ENCODE data around the gene ADM2.
"Not testable (repeated sequence)": the region's sequence is repeated elsewhere in the genome, so short reads cannot be mapped to it uniquely, and the experiment has no call there.

The ADM2 gene, protein sequence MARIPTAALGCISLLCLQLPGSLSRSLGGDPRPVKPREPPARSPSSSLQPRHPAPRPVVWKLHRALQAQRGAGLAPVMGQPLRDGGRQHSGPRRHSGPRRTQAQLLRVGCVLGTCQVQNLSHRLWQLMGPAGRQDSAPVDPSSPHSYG

DNA sequence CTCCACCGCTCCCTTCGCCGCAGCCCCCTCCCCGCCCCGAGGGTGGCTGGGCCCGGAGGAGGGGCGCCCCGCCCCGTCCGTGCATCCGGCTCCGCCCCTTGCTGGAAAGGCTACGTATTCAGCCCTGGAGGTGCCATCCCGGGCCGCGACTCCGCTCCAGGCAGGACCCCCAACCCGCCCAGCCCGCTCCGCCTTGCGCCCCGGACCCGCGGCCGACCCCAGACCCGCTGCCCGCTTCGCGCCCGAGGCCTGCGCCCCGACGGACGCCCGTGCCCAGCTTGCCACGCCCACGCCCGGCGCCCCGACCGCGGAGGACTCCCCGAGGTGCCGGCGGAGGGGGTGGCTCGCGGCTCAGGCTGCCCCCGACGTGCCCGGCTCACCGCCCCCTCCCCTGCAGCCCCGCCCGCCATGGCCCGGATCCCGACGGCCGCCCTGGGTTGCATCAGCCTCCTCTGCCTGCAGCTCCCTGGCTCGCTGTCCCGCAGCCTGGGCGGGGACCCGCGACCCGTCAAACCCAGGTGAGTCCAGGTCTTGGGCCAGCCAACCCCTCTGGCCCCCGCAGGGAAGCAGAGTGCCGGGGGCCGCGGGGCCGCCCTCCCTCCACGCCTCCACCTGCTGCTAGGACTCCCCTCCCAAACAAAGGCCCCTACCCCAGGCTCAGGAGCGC lies at the start of gene ADM2:
Gene ADM2 (plus strand): TSS at position 104 of the 667 bp plus-strand sequence. CDS start 305 bp downstream, at position 409.
- H3K4me1 ChIP-seq (ENCODE audit: control insufficient read depth in 1 of 2, insufficient read depth in 1 of 2, low read depth in 1 of 2, low read length in 1 of 2): peaks cover 5 to 10% of the 10 kb centered on the region in 2 experiments
- peaks cover 98% of the 10 kb centered on the region for H3K27me3 ChIP-seq
- no peaks in the 10 kb centered on the region for H3K36me3 ChIP-seq
- TF ChIP-seq, protein P1, sequence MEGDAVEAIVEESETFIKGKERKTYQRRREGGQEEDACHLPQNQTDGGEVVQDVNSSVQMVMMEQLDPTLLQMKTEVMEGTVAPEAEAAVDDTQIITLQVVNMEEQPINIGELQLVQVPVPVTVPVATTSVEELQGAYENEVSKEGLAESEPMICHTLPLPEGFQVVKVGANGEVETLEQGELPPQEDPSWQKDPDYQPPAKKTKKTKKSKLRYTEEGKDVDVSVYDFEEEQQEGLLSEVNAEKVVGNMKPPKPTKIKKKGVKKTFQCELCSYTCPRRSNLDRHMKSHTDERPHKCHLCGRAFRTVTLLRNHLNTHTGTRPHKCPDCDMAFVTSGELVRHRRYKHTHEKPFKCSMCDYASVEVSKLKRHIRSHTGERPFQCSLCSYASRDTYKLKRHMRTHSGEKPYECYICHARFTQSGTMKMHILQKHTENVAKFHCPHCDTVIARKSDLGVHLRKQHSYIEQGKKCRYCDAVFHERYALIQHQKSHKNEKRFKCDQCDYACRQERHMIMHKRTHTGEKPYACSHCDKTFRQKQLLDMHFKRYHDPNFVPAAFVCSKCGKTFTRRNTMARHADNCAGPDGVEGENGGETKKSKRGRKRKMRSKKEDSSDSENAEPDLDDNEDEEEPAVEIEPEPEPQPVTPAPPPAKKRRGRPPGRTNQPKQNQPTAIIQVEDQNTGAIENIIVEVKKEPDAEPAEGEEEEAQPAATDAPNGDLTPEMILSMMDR (IDR thresholded peaks at IDR 0.05): no peak
- H3K9me3 ChIP-seq: no peaks in the 10 kb centered on the region
- no peak within 1 kb of the TSS for H3K27ac ChIP-seq
- H3K4me3 ChIP-seq (ENCODE audit: low read depth in 1 of 2, low read length in 1 of 2): peak within 1 kb of the TSS; percentile 65 to 80

DNA sequence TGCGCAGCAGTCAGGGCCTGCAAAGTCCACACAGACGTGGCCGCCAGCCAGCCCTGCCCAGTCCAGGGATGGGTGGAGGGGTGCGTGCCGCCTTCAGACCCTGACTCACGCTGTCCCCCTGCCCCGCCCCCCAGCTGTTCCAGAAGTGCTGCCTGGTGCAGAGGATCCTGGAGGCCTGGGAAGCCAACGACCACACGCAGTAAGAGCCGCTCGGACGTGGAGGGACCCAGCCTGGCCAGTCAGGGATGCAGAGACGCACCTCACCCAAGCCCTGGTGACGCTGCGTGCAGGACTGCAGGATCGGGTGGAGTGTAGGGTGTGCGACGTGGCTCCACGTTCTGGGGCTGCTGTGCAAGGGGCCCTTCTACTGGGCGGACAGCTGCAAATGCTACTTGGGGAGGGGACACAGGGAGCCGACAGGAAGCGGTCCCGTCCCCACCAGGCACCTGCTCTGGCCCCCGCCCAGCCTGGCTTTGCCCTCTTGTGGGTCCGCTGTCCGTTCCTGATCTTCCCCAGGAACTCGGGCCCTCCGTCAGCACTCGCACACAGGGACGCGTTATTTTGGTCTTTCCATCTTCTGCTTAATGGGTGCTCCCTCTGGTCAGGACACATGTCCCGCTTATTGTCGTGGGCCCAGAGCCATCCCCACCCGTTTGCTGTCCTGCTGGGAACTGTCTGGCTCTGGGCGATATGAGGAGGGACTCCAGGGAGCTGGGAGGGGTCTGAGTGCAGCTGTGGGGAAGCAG lies 49.0 kb upstream of the ADM2 start:
- H3K36me3 ChIP-seq: peaks cover 89% of the 10 kb centered on the region
- no peak overlapping the region for H3K27ac ChIP-seq
- no peak overlapping the region for H3K4me3 ChIP-seq (ENCODE audit: low read depth in 1 of 2, low read length in 1 of 2)
- no peaks in the 10 kb centered on the region for H3K9me3 ChIP-seq
- TF ChIP-seq, protein P1 (IDR thresholded peaks at IDR 0.05): no peak
- no peaks in the 10 kb centered on the region for H3K27me3 ChIP-seq
- H3K4me1 ChIP-seq (ENCODE audit: control insufficient read depth in 1 of 2, insufficient read depth in 1 of 2, low read depth in 1 of 2, low read length in 1 of 2): no peaks in the 10 kb centered on the region

DNA sequence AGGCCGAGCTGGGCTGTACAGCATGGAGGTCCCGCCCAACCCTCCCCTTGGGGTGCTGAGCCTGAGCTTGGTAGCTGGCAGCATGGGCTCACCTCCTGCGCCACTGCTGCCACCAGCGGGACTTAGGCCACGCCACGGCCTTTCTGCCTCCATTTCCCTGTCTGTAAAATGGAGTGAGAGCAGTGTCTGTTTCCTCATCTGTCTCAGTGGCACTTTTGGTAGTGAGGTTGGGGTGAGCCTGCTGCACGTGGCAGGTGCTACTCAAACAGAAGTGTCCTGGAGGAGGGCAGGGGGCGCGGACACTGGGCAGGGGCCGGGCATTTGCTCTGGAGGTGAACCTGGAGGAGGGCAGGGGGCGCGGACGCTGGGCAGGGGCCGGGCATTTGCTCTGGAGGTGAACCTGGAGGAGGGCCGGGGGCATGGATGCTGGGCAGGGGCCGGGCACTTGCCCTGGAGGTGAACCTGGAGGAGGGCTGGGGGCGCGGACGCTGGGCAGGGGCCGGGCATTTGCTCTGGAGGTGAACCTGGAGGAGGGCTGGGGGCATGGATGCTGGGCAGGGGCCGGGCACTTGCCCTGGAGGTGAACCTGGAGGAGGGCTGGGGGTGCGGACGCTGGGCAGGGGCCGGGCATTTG lies 48.3 kb upstream of the ADM2 start:
- H3K4me3 ChIP-seq (ENCODE audit: low read depth in 1 of 2, low read length in 1 of 2); H3K4me1 ChIP-seq (ENCODE audit: control insufficient read depth in 1 of 2, insufficient read depth in 1 of 2, low read depth in 1 of 2, low read length in 1 of 2); H3K9me3 ChIP-seq; H3K27me3 ChIP-seq; H3K27ac ChIP-seq: not testable (repeated sequence)
- peaks cover 89% of the 10 kb centered on the region for H3K36me3 ChIP-seq

DNA sequence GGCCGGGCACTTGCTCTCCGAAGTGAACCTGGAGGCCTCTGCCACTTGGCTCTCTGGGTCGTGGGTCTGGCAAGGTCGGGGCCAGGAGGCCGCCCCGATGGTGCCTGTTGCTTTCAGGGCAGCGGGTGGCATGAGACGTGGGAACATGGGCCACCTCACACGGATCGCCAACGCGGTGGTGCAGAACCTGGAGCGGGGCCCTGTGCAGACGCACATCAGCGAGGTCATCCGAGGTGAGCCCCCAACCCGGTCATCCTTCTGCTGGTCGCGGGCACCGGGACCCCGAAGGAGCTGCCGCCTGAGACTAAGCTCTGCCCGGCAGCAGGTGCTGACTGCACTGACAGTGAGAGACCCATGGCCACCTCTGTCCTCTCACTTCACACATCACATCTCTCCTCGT lies 46.5 kb upstream of the ADM2 start:
- H3K4me1 ChIP-seq (ENCODE audit: control insufficient read depth in 1 of 2, insufficient read depth in 1 of 2, low read depth in 1 of 2, low read length in 1 of 2): no peaks in the 10 kb centered on the region
- H3K36me3 ChIP-seq: peaks cover 89% of the 10 kb centered on the region

DNA sequence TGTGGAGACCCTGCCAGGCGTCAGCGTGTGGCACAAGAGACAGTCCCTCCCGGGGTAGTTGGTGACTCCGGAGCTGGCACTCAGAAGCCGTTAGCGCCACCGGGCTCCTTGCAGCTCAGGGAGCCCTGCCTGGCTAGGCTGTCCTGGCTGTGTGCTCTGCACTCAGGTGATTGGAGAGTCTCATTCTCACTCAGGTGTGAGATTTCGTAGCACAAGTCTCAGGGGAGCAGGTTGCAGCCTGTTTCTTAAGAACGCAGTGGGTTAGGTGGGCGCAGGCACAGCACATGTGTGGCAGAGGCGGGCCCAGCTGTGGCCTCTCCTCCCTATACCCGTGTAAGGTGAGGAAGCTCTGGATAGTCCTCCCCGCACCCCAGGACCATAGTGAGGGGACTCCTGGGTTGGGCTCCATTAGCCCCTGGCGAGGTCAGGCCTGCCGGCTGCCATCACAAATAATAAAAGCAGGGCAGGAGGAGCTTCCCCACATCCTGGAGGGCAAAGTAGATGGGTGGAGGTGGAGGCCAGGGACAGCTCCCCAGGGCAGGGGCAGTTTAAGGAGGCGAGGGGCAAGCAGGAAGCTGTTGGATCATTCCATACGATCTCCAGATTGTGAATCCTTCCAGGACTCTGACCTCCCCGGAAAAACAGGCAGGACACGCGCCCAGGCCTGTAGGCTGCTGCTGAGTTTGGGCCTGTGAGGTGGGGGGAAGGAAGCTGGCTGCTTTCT lies 45.9 kb upstream of the ADM2 start:
- Histone ChIP-seq H3K4me3 (ENCODE audit: low read depth in 1 of 2, low read length in 1 of 2) (no peak overlapping the region), H3K9me3 (no peaks in the 10 kb centered on the region), H3K4me1 (ENCODE audit: control insufficient read depth in 1 of 2, insufficient read depth in 1 of 2, low read depth in 1 of 2, low read length in 1 of 2) (no peaks in the 10 kb centered on the region), H3K36me3 (peaks cover 89% of the 10 kb centered on the region), H3K27ac (no peak overlapping the region), H3K27me3 (no peaks in the 10 kb centered on the region)
- TF ChIP-seq, protein P1 (IDR thresholded peaks at IDR 0.05): no peak

More for the DNA sequence above, 46.5 kb upstream of the ADM2 start:
- TF ChIP-seq, protein P1 (IDR thresholded peaks at IDR 0.05): no peak
- H3K4me3 ChIP-seq (ENCODE audit: low read depth in 1 of 2, low read length in 1 of 2): no peak overlapping the region
- H3K9me3 ChIP-seq: no peaks in the 10 kb centered on the region
- H3K27ac ChIP-seq: no peak overlapping the region
- no peaks in the 10 kb centered on the region for H3K27me3 ChIP-seq
